Ovary (tissue), 3 donors: Measurements from ENCODE around the gene NREP.

Experiments used
- EP300 ChIP-seq: sonication (generic); formaldehyde crosslinking; IDR thresholded peaks from one replicate; pipeline ENCODE4 v1.6.1; 2017; ENCODE audit warnings: antibody characterized with exemption
- POLR2A ChIP-seq: fragments of 450-650 bp; IDR thresholded peaks from one replicate; pipeline ENCODE4 v1.6.1; 2017; ENCODE audit warnings: antibody characterized with exemption, mild to moderate bottlenecking, moderate library complexity
- TF ChIP-seq, protein P1 (sequence below), 3 donors: fragments of 450-650 bp in 2 of 3; fragments of 200-600 bp in 1 of 3; IDR thresholded peaks; one replicate each; pipeline versions ENCODE4 v1.5.1 to v1.8.0; 2016 to 2022; ENCODE audit warnings: antibody characterized with exemption in 3 of 3, mild to moderate bottlenecking in 1 of 3
- donor health status: DM: no; HTN: no; CAD: no.

DNA sequence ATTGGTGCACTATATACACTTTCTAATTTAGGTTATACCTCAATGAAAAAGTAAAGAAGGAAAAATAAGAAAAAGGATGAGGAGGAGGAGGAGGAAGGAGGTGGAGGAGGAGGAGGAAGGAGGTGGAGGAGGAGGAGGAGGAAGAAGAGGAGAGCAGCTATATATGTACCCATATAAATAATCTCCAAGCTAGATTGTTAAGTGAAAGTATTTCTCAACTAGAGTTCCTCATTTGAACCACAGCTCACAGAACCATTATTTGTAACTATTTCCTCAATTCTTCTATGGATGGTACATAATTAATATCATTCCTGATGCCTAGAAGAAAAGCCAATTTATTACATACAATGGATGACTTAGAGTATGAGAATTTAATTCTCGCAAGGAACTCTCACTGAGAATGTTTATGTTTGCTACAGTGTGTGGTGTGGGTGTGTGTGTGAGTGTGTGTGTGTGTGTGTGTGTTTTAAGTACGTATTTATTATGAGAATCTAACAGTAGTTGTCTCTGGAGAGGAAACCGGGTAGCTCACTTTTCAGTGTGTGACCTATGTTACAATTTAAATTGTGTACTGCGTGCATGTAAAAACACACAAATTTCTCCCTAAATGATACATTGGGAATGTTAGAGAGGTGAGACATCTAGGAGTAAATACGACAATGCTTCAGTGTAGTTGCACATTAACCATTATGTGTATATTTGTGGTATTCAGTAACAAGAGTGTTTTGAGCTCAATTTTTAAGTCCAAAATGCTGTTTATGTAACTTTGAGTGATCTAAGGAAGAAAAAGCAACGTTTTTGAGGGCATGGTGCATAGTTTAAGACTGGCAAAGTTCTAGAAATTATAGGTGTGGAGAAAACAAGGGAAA is 20.2 kb upstream of the NREP start:
- TF ChIP-seq, protein P1, sequence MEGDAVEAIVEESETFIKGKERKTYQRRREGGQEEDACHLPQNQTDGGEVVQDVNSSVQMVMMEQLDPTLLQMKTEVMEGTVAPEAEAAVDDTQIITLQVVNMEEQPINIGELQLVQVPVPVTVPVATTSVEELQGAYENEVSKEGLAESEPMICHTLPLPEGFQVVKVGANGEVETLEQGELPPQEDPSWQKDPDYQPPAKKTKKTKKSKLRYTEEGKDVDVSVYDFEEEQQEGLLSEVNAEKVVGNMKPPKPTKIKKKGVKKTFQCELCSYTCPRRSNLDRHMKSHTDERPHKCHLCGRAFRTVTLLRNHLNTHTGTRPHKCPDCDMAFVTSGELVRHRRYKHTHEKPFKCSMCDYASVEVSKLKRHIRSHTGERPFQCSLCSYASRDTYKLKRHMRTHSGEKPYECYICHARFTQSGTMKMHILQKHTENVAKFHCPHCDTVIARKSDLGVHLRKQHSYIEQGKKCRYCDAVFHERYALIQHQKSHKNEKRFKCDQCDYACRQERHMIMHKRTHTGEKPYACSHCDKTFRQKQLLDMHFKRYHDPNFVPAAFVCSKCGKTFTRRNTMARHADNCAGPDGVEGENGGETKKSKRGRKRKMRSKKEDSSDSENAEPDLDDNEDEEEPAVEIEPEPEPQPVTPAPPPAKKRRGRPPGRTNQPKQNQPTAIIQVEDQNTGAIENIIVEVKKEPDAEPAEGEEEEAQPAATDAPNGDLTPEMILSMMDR (IDR thresholded peaks at IDR 0.05): no peak
- TF ChIP-seq POLR2A (no peak), EP300 (no peak)
